ENCODE measurements around the gene SUPT3H.

DNA sequence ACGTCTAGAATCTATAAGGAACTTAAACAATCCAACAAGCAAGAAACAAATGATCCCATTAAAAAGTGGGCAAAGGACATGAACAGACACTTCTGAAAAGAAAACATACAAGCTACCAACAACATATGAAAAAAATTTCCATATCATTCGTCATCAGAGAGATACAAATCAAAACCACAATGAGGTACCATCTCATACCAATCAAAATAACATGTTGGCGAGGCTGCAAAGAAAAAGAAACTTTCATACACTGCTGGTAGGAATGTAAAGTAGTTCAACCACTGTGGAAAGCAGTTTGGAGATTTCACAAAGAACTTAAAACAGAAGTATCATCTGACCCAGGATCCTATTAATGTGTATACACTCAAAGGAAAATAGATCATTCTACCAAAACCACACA lies 293.5 kb downstream of the SUPT3H start:
- TF ChIP-seq, protein P1, sequence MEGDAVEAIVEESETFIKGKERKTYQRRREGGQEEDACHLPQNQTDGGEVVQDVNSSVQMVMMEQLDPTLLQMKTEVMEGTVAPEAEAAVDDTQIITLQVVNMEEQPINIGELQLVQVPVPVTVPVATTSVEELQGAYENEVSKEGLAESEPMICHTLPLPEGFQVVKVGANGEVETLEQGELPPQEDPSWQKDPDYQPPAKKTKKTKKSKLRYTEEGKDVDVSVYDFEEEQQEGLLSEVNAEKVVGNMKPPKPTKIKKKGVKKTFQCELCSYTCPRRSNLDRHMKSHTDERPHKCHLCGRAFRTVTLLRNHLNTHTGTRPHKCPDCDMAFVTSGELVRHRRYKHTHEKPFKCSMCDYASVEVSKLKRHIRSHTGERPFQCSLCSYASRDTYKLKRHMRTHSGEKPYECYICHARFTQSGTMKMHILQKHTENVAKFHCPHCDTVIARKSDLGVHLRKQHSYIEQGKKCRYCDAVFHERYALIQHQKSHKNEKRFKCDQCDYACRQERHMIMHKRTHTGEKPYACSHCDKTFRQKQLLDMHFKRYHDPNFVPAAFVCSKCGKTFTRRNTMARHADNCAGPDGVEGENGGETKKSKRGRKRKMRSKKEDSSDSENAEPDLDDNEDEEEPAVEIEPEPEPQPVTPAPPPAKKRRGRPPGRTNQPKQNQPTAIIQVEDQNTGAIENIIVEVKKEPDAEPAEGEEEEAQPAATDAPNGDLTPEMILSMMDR (IDR thresholded peaks at IDR 0.05; ENCODE audit: low read depth, low read length, missing input control) = no peak
- no peak for TF ChIP-seq GABPA (IDR thresholded peaks at IDR 0.05 in 1 of 2, conservative IDR thresholded peaks at IDR 0.05 in 1 of 2)
- no peak for TF ChIP-seq YY1 (IDR thresholded peaks at IDR 0.05)
- TF ChIP-seq, protein P2, sequence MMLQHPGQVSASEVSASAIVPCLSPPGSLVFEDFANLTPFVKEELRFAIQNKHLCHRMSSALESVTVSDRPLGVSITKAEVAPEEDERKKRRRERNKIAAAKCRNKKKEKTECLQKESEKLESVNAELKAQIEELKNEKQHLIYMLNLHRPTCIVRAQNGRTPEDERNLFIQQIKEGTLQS (IDR thresholded peaks at IDR 0.05) = no peak
- no peak for TF ChIP-seq TAF1 (conservative IDR thresholded peaks at IDR 0.05)
- TF ChIP-seq RXRA (IDR thresholded peaks at IDR 0.05) = no peak
- TF ChIP-seq, protein P3, sequence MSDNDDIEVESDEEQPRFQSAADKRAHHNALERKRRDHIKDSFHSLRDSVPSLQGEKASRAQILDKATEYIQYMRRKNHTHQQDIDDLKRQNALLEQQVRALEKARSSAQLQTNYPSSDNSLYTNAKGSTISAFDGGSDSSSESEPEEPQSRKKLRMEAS (IDR thresholded peaks at IDR 0.05) = no peak
- TF ChIP-seq, protein P4, sequence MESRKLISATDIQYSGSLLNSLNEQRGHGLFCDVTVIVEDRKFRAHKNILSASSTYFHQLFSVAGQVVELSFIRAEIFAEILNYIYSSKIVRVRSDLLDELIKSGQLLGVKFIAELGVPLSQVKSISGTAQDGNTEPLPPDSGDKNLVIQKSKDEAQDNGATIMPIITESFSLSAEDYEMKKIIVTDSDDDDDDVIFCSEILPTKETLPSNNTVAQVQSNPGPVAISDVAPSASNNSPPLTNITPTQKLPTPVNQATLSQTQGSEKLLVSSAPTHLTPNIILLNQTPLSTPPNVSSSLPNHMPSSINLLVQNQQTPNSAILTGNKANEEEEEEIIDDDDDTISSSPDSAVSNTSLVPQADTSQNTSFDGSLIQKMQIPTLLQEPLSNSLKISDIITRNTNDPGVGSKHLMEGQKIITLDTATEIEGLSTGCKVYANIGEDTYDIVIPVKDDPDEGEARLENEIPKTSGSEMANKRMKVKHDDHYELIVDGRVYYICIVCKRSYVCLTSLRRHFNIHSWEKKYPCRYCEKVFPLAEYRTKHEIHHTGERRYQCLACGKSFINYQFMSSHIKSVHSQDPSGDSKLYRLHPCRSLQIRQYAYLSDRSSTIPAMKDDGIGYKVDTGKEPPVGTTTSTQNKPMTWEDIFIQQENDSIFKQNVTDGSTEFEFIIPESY (IDR thresholded peaks at IDR 0.05) = no peak
- TF ChIP-seq FOXA2 (IDR thresholded peaks at IDR 0.05) = no peak
